Measurements from ENCODE around the gene PPIE.

PPIE gene

DNA sequence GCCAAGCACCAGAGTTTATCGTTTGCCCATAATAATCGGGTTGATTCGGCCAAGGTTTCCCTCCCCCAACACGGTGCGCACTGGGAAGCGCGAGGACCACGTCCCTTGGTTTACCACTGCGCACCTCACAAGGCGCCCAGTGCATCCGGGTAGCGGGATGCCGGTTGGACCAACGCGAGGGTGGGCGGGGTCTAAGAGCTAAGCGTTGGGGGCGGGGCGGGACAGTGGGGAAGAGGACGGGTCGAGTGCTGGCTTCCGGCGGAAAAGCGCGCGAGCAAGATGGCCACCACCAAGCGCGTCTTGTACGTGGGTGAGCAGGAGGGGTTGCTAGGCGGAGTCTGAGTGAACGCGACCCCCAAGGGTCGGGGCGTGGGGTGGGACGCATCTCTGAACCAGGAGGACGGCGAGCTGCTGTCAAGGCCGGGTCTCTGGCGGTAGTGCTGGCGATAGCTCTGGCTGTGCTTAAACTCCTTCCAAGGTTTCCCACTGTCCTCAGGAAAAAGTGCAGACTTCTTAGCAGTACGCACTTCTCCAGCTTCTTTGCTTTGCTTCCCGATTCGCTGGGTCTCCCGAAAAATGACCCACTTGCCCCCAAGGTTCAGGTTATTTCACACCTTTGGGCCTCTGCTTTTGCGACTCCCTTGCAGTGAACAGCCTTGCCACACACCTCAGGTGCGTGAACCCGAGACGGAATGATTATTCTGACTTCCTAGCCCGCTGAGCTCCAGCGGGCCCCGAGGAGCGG, at the start of gene PPIE:
PPIE (plus strand) TSS at position 261 of the 745 bp plus-strand sequence; CDS start at position 280, 19 bp downstream.
- peak; percentile 90 to 99 (median 95) for DNase-seq
- intact Hi-C loops (cut with DNase I) = no loop called here

DNA sequence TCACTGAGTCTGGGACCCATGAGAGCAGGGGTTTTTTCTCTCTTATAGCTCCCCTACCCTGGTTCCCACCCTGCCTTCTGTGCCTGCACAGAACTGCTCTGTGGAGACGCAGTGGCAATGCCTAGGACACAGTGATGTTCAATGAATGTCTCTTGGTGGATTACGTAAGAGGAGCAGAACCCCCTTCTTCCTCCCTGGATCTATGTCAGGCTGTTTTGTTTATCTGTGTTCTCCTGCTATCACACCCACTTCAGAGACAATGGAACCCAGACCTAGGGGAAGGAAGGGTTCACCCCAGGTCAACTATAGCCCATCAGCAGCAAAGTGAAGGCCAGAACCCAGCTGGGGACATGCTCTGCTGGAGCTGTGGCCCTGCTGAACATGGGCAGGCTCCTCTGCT, 49.5 kb upstream of the PPIE start:
- intact Hi-C loops (cut with DNase I) = no loop called here

DNA sequence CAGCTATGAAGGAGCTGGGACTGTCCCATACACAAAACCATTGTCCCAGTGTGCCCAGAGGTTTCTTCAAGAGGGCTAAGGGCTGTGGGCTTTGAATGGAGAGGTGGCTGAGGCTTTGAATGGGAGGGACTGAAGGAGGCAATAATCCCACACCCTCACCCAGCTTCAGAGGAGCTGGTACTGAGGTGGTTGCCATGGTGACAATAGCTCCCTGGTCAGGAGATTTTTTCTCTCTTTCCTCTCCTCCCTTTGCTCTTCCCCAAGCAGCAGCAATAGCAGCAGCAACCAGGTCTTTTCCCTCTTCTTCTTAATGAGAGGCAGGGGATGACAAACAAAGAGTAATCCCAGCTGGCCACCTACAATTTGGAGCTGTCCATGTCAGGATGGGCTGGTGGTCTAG, 49.0 kb upstream of the PPIE start:
- DNase-seq = peak in 6 of 42 donors; percentile 5 to 76 (median 33)
- intact Hi-C loops (cut with DNase I) = no loop called here

More for the DNA sequence above, 49.5 kb upstream of the PPIE start:
- DNase-seq = no peak

DNA sequence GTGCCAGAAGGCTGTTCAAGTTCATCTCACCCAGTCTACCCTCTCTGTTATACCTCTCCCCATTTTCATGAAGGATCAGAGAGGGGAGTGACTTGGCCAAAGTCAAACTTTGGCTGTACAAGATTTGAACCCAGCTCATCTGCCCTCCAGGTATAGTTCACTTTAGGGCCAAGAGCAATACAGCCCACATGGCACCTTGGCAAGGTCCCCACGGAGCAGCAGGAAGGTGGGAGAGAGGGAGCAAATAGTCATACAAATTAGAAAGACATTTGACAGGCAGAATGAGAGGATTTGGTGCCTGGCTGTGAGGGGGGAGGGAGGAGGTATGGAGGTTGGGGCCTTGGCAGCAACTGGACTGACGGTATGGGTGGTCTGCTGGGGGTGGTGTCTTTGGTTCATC, 48.5 kb upstream of the PPIE start:
- intact Hi-C loops (cut with DNase I) = no loop called here
- no peak for DNase-seq

DNA sequence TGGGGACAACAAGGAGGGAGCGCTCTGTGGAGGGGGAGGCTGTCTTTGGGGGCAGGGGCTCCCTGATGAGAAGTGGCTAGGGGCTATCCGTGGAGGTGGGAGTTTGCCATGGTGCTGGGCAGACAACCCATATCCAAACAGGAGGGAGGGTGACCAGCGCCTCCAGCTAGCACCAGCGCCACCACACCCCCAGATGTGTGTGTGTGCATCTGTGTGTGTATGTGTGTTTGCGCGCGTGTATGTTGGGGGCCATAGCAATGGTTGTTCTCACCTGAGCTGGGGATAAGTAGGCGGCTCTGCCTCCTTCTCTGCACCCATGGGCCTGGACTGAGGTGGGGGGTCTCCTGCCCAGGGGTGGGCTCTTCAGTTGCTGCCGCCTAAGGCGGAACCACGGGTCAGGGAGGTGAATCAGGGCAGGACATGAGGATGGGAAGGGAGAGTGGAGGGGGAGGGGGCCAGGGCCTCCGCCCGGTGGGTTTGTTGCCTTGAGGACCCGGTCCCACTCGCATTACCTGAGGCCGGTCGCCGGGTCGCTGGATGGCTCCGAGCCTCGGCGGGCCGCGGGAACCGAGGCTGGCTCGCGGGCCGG, 47.8 kb upstream of the PPIE start:
- intact Hi-C loops (cut with DNase I) = no loop called here

DNA sequence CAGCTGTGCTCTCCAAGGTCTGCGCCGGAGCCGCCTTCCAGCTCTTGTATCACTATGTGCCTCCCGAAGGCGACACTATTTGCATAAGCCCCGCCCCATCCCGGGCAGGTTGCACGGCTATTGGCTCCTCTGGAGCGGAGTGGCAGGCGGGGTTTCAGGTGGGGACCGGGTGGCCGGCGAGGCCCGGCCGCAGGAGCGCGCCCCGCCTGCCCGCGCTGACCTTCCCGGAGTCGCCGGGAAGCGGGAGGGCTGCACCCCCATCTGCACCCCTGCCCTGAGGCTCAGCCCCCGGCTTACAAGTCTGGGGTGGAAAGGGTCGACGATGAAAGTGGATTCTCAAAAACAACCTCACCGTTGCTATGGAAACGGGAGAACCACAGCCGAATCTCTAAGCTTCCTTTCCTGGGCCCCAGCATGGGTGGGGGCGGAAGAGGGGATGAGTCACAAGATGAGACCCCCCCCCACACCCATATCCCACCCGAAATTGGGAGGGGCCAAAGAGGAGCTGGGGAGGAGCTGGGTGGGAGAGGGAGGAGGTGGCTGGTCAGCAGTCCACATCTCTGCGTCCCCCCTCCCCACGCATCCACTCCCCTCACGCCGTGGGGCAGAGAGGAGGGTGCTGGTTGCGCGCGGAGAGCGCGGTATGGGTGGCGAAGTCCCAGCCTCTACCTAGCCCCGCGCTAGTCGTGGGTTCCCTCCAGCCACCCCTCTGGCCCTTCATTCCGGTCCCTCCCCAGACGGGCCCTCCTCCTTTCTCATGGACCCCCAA, 47.1 kb upstream of the PPIE start, which contains the start of gene HPCAL4:
HPCAL4 (minus strand) TSS at position 51 of the 769 bp plus-strand sequence. CDS start 6,830 bp downstream, outside the sequence.
- DNase-seq = peak; percentile 70 to 97 (median 92)
- intact Hi-C loops (cut with DNase I) = no loop called here

More for the DNA sequence above, 47.8 kb upstream of the PPIE start:
- DNase-seq = peak in 1 of 42 donors; percentile 21

DNA sequence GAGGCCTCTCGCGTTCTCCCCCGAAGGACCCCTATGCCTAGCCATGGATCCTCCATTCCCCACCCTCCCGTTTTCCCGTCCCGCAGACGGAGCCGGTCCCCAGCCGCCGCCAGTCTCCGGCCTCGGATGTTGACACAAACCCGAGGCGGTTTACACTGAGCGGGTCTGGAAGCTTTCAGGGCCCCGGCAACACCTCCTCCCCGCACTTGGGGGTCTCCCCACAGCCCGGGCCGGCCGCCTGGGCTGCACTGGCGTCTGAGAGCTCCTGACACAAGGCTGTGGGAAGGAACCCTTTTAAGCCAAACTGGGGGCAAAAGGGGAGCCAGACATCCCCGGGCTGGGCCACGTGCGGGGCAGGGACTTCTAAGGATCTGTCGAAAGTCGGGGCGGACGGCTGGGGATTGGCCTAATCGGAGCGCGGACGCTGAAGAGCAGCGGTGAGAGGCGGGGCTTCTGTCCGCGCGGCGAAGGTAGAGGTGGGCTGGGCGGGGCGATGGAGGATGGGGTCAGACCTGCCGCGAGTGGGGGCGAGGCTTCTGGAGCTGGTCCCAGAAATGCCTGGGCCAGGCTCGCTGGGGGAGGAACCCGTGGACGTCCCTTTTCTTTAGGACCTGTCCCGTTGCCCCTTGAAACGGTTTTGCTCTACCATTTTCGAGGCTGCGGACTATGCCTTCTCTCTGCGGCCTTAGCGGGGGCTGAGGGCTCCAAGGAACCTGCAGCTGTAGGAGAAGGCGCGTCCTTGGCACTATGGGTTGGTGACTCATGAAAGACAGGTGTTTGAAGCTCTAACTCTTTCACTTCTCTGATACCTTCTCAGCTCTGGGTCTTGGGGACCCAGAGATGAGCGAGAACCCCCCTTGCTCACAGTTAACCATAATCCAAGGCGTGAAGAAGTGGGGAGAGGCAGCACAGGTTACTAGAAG, 46.3 kb upstream of the PPIE start:
- intact Hi-C loops (cut with DNase I) = no loop called here

DNA sequence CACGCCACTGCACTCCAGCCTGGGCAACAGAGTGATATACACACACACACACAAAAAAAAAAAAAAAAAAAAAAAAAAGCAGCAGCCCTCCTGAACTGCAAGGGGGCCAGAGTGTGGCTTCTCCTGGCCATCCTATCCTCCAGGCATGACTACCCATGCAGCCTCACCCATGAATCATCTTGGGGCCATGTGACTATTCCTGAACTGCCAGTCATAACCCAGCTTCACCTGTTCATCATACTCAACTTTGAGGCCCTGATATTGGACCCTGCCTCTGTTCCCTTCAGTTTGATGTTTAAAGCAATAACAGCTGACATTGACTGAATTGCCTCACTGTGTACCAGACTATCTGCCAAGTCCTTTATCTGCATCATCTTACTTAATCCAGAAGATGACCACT, 44.7 kb upstream of the PPIE start:
- DNase-seq = no peak
- intact Hi-C loops (cut with DNase I) = no loop called here

More for the DNA sequence above, 46.3 kb upstream of the PPIE start:
- peak in 7 of 42 donors; percentile 8 to 47 (median 27) for DNase-seq

DNA sequence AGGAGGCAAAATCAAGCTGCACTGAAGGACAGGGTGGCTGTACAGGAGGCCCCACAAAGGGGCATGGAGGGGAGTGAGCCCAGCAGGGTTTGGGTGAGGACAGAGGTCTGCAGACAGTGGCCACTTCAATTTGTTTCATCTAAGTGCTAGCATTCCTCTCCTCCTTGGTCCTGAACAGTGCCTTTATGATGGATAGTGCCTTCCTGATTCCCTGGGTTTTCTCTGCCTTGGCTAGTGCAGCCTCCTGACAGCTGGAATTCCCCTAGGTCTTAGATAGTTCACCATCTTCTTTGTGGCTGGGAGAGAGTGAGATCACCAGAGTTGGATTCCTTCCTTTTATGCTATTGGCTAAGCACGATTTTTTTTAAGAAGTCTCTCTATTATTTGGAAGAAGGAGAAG, 43.7 kb upstream of the PPIE start:
- DNase-seq = peak in 1 of 42 donors; percentile 15
- intact Hi-C loops (cut with DNase I) = no loop called here

DNA sequence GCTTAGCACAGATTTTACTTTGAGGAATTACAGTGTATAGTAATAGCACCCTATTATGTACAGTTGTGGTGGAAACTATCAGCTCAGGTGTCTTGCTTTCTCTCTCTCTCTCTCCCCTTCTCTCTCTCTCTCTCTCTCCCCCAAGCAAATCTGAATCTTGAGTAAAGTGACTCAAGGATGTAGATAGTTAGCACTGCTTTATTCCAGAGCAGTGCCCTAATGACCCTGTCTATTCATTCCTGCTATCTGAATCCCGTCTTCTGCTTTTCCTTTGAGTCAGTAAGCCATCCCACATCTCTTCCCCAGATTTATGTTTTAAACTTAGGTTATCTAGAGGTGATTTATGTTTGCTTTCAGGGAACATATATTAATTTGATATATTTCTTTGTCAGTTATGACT, 42.2 kb upstream of the PPIE start:
- no peak for DNase-seq
- intact Hi-C loops (cut with DNase I) = no loop called here

DNA sequence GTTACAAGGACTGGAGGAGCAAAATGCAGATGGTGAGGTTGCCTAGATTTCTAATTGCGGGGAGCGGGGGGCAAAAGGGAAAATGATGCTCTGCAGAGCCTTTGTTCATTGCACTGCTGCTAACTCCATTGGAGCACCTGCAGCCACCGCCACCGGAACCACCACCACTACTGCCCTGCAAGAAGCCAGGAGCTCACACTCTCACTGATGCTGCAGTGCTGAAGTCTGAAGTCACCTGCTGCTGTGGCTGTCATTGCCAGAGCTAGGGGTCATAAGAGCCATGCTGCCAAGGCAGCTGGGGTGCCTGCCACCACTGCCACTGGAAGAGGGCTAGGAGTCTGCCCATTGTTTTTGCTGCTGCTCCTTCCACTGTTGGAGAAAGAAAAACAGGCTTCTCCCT, 40.1 kb upstream of the PPIE start:
- intact Hi-C loops (cut with DNase I) = no loop called here
- DNase-seq = no peak

DNA sequence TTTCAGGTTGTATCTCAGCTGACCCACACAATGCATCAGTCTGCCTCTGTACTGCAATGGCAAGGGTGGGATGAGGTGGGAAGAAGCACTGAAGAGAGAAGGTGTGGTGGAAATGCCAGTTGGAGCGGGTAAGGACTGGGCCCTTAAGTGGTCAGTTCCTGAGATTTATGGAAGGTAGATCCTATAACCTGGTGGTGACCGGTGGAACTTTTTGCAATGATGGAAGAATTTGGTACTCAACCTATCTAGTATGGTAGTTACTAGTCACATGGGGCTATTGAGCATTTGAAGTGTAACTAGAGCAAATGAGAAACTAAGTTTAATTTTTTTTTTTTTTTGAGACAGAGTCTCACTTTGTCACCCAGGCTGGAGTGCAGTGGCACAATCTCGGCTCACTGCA, 39.3 kb upstream of the PPIE start:
- no peak for DNase-seq
- intact Hi-C loops (cut with DNase I) = no loop called here

DNA sequence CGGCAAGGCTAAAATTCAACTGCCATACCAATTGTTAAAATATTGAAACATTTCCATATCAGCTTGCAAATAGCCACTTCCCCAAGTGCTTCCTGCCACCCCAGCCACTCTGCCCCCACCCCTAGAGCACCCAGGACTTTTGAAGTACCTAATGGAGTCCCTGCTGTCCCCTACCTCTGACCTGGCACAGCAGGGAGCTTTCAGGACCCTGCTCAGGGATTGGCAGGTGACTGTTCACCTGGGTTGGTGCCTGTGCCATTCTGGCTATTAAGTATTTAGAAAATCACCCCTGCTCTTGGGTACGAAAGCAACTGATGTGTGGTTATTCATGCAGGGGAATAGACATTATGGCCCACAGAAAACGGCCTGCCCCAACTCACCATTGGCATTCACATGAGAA, 38.3 kb upstream of the PPIE start:
- DNase-seq = no peak
- intact Hi-C loops (cut with DNase I) = no loop called here

DNA sequence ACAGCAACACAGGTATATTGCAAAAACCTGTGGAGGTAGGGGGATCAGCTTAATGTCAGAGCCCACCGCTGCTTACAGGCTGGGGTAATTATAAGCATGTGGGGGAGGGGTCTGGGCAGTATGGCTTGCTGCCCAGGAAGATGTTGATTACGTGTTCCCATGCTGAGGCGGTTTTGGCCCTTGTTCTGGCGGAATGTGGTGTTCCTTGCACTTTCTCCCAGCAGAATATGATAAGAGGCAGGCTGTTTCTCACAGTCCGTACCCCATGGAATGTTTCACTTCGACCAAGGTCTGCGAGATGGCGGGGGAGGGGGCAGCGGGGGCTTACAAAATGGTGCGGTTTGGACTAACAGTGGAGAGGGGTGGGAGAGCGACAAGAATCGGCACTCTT, 37.6 kb upstream of the PPIE start:
- no peak for DNase-seq
- intact Hi-C loops (cut with DNase I) = no loop called here

DNA sequence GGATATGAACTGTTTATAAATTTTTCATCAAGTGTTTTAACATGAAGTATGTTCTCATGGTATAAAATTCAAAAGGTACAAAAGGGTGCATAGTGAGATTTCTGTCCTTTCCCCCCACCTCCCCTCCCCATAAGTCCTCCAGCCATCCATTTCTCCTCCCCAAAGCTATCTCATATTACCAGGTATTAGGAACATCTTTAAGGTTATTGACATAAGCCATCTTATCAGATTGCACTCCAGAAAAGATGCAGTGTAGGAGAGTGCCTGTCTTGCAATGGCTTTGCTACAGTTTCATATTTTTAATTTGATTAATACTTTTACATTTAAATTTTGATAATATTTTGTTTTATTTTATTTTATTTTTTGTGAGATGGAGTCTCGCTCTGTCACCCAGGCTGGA, 33.9 kb upstream of the PPIE start:
- intact Hi-C loops (cut with DNase I) = no loop called here

DNA sequence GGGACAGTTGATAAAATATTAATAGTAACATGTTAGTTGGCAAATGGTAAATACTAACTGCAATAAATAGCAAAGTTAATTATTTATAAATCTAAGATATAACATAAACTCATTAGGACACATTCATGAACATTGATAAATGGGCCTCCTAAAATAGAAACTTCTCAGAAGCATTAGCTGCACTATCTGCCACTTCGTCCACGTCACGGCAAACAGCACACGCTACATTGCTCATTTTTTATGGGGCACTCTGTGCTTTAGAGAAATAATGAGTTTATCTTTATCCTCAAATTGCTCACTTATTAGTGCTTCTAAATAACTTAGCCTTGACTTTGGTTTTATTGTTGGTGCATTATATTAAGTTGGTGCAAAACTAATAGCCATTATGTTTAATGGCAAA, 31.2 kb upstream of the PPIE start:
- no peak for DNase-seq
- intact Hi-C loops (cut with DNase I) = no loop called here

More for the DNA sequence above, 33.9 kb upstream of the PPIE start:
- no peak for DNase-seq

DNA sequence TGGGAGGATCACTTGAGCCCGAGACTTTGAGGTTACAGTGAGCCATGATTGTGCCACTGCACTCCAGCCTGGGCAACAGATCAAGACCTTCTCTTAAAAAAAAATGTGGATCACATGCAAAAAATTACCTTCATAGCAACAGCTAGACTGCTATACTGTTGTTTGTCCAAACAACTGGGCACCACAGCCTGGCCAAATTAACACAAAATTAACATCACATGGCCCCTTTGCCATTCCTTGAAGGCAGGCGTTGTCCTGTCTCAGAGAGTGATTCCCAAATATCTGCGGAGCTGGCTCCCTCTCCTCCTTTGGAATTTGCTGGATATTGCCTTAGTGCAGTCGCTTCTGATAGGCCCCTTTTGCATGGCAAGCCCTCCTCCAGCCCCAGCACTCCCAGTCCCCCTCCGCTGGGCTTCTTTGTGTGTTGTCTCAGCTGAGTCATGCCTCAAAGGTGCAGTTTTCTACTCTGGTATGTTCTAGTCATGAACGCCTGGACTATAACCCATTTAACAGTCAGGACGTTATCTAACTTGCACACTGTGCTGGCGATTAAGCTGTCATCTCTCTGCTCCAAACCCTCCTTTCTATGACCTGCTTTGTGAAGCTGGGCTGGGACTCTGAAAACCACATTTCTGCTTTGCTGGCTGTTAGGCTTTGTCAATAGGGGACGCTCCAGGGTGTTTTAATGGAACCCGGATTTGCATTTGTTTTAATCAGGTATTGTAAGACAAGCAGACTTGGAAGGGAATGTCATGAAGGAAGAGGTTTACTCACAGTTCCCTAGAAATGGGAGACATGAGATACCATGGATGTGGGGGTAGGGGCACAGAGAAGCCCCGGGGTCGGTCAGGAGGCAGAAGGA, 27.3 kb upstream of the PPIE start:
- intact Hi-C loops (cut with DNase I) = no loop called here
- DNase-seq = peak in 1 of 42 donors; percentile 31

DNA sequence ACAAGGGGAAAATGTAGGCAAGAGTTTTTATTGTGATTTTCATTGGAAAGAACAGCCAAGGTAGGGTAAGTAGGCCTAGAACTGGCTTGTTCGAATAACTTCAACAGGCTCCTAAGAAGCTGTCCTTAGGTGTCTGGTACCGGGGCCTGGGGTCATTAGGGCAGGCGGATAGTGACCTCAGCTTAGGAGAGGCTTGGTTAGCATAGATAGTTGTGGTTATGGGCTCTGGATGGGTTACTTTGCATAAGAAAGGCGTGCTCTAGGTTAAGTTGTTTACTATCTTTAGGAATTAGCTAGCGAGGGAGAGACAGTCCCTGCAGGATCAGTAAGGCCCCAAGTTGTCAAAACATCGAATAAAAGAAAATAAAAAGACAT, 26.7 kb upstream of the PPIE start:
- peak in 1 of 42 donors; percentile 20 for DNase-seq
- intact Hi-C loops (cut with DNase I) = no loop called here

Data from head of caudate nucleus (tissue), 42 donors.